AG09309 (cell line): ENCODE results near the gene CHTOP.
"Not testable (repeated sequence)": the region's sequence is repeated elsewhere in the genome, so short reads cannot be mapped to it uniquely, and the experiment has no call there.

ENCODE experiments used
- DNase-seq: peaks from one replicate; pipeline ENCODE4 v3.0.0-alpha.2; 2010; ENCODE audit warnings: low read depth
- H3K4me3 ChIP-seq: 2 replicates; pipeline ENCODE4 v1.5.1; 2011; ENCODE audit warnings: mild to moderate bottlenecking, low read depth, low read length, moderate library complexity; ENCODE audit not compliant: control insufficient read depth
- TF ChIP-seq, protein P1 (sequence below): IDR thresholded peaks from 2 replicates; pipeline ENCODE4 v1.5.1; 2011; ENCODE audit warnings: mild to moderate bottlenecking, low read depth, low read length, inconsistent platforms; ENCODE audit not compliant: insufficient read depth, control insufficient read depth; ENCODE audit errors: missing control alignments

The CHTOP gene

DNA sequence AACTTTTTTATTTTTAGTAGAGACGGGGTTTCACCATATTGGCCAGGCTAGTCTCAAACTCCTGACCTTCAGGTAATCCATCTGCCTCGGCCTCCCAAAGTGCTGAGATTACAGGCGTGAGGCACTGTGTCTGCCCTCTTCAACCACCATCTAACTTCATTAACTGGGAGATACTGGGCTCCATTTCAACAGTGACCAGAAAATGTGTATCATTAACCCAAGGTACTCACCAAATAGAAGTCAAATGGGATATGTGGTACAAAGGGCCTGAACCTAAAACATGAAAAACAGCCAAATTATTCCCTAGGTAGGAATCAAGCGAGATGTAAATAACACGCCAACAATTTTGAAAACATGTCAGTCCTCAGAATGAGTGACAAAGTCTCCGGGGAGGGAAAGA lies 35.7 kb downstream of the CHTOP start:
- peak overlapping the region; percentile 90 for H3K4me3 ChIP-seq
- no peak for DNase-seq
- TF ChIP-seq, protein P1, sequence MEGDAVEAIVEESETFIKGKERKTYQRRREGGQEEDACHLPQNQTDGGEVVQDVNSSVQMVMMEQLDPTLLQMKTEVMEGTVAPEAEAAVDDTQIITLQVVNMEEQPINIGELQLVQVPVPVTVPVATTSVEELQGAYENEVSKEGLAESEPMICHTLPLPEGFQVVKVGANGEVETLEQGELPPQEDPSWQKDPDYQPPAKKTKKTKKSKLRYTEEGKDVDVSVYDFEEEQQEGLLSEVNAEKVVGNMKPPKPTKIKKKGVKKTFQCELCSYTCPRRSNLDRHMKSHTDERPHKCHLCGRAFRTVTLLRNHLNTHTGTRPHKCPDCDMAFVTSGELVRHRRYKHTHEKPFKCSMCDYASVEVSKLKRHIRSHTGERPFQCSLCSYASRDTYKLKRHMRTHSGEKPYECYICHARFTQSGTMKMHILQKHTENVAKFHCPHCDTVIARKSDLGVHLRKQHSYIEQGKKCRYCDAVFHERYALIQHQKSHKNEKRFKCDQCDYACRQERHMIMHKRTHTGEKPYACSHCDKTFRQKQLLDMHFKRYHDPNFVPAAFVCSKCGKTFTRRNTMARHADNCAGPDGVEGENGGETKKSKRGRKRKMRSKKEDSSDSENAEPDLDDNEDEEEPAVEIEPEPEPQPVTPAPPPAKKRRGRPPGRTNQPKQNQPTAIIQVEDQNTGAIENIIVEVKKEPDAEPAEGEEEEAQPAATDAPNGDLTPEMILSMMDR, result no peak

- H3K4me3 ChIP-seq, result peak overlapping the region; percentile 90
- TF ChIP-seq, protein P1, result no peak
- DNase-seq, result no peak
Measured at GRCh38 chr1:153670257-153670858, 36.5 kb downstream of the CHTOP start.

- TF ChIP-seq, protein P1, result no peak
- H3K4me3 ChIP-seq, result peak within 1 kb of the TSS; percentile 90
- peak; percentile 100 for DNase-seq
Measured at GRCh38 chr1:153670859-153671627, 37.2 kb downstream of the CHTOP start, which contains the start of gene ILF2. TSS of gene ILF2 (minus strand) at chr1:153670993. CDS start at chr1:153670922, 71 bp downstream.

DNA sequence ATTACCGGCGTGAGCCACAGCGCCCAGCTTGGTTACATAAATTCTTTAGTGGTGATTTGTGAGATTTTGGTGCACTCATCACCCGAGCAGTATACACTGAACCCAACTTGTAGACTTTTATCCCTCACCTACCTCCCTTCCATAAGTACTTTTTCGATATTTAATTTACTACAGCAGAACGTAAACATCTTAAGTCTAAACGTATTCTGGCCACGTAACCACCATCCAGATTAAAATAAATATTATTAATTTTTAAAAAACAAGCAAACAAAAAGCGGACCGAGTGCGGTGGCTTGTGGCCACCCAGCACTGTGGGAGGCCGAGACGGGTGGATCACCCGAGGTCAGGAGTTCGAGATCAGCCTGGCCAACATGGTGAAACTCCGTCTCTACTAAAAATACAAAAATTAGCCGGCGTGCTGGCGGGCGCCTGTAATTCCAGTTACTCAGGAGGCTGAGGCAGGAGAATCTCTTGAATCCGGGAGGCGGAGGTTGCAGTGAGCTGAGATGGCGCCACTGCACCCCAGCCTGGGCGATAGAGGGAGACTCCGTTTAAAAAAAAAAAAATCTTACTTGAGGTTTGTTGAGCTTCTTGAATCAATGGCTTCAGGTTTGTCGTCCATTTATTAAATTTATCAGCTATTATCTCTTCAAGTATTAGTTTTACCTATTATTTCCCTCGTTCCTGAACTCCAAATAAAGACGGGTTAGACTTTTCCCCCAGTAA lies 37.9 kb downstream of the CHTOP start:
- TF ChIP-seq, protein P1, result peak; percentile 2
- H3K4me3 ChIP-seq, result peak overlapping the region; percentile 39
- not testable (repeated sequence) for DNase-seq

- TF ChIP-seq, protein P1, result no peak
- no peak for DNase-seq
- no peak overlapping the region for H3K4me3 ChIP-seq
Measured at GRCh38 chr1:153673511-153673910, 39.6 kb downstream of the CHTOP start.

GRCh38 chr1:153677718-153678518 lies 44.1 kb downstream of the CHTOP start:
- TF ChIP-seq, protein P1, result peak; percentile 94
- no peak for DNase-seq
- peak overlapping the region; percentile 45 for H3K4me3 ChIP-seq
